Endothelial cell of umbilical vein (primary cell): ENCODE results near the gene MAEA.

ENCODE experiments used
- CTCF ChIP-seq, 2 donors: IDR thresholded peaks; 1 replicate in 1 of 2; 2 replicates in 1 of 2; pipeline ENCODE4 v1.5.1; 2011; ENCODE audit warnings: low read length in 2 of 2, mild to moderate bottlenecking in 2 of 2, moderate library complexity in 2 of 2, control low read depth in 1 of 2, inconsistent platforms in 1 of 2, low read depth in 1 of 2; ENCODE audit not compliant: insufficient read depth in 1 of 2; ENCODE audit errors: extremely low read depth in 1 of 2
- FOS ChIP-seq: IDR thresholded peaks from 2 replicates; pipeline ENCODE4 v1.6.1; 2011; ENCODE audit warnings: mild to moderate bottlenecking, low read length, moderate library complexity, borderline replicate concordance; ENCODE audit not compliant: insufficient read depth
- POLR2A ChIP-seq: IDR thresholded peaks from 2 replicates; pipeline ENCODE4 v1.6.1; 2012; ENCODE audit warnings: low read depth, mild to moderate bottlenecking, control low read depth, low read length
- POLR2AphosphoS5 ChIP-seq: IDR thresholded peaks from 2 replicates; pipeline ENCODE4 v1.6.1; 2012; ENCODE audit warnings: low read depth, mild to moderate bottlenecking, control low read depth, low read length, moderate library complexity; ENCODE audit not compliant: insufficient read depth

DNA sequence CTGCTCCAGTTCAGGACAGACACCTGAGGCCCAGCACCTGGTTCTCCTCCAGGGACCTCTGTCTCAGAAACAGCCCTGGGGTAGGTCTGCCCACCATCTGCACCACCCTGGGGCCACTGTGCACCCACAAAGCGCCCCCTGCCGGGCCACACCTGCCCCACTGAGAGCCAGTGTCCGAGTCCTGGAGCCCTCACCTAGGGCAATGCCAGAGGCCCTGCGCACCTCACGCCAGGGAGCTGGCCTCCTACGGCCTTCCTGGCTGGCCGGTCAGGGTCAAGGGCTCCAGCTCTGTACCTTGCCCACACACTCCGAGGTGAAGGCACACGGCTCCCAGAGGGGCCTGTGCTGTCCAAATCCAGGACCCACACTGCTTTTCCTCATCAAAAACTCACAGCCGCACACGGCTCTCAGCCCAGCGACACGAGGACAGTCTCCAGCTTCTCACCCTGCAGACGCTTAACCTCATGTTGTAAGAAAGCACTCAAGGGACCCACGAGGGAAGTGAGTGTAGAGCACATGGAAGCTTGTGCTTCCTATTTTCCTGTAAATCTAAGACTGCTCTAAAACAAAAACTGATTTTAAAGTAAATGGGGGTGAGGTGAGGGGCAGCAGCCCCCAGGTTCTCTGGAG is 46.1 kb upstream of the MAEA start:
- no peak for TF ChIP-seq CTCF (IDR thresholded peaks at IDR 0.05; ENCODE audit: extremely low read depth in 1 of 2, insufficient read depth in 1 of 2, low read depth in 1 of 2, low read length in 2 of 2)
- TF ChIP-seq FOS: no peak
- no peak for TF ChIP-seq POLR2A
- no peak for TF ChIP-seq POLR2AphosphoS5
